K562 (cell line): ENCODE measurements around the gene CCL27. TPM values are rescaled to one million over a fixed set of nuclear protein-coding genes. Genes with fewer than 3 reads are reported as not detected.

ENCODE experiments used
- CEBPB ChIP-seq: fragments of 450-650 bp; IDR thresholded peaks from 2 replicates; pipeline ENCODE4 v1.6.1; 2016; ENCODE audit warnings: missing genetic modification characterization, missing compliant biosample characterization
- CEBPZ ChIP-seq: fragments of 150-350 bp; IDR thresholded peaks from 2 replicates; pipeline ENCODE4 v1.6.1; 2014; ENCODE audit warnings: low read depth, mild to moderate bottlenecking, low read length, borderline replicate concordance
- EP400 ChIP-seq: fragments of 450-650 bp; IDR thresholded peaks from 2 replicates; pipeline ENCODE4 v1.6.1; 2017; ENCODE audit warnings: antibody characterized with exemption, mild to moderate bottlenecking, moderate library complexity
- FOS ChIP-seq: IDR thresholded peaks from 3 replicates; pipeline ENCODE4 v1.6.1; 2011; ENCODE audit not compliant: insufficient read length; ENCODE audit errors: extremely low read depth
- HDAC3 ChIP-seq: fragments of 450-650 bp; IDR thresholded peaks from 2 replicates; pipeline ENCODE4 v1.6.1; 2018; ENCODE audit warnings: borderline replicate concordance, mild to moderate bottlenecking, moderate library complexity; ENCODE audit not compliant: partially characterized antibody
- HES1 ChIP-seq: fragments of 450-650 bp; IDR thresholded peaks from 2 replicates; pipeline ENCODE4 v1.6.1; 2016; ENCODE audit warnings: low read depth, mild to moderate bottlenecking, moderate library complexity
- MBD2 ChIP-seq: sonication (generic); IDR thresholded peaks from 2 replicates; pipeline ENCODE4 v1.6.1; 2016; ENCODE audit warnings: low read depth, borderline replicate concordance
- NFYB ChIP-seq: IDR thresholded peaks from 2 replicates; pipeline ENCODE4 v1.6.1; 2011; ENCODE audit warnings: mild to moderate bottlenecking, moderate library complexity; ENCODE audit not compliant: insufficient read length; ENCODE audit errors: extremely low read depth
- RBM25 ChIP-seq: fragments of 200-400 bp; formaldehyde crosslinking; IDR thresholded peaks from 2 replicates; pipeline ENCODE4 v1.6.1; 2018; ENCODE audit warnings: low read length, low read depth, moderate library complexity; ENCODE audit not compliant: severe bottlenecking
- RCOR1 ChIP-seq, 2 experiments: IDR thresholded peaks; 2 replicates each; pipeline ENCODE4 v1.6.1; 2012; ENCODE audit warnings: low read depth in 2 of 2, low read length in 2 of 2, borderline replicate concordance in 1 of 2, improper control_type of control experiment in 1 of 2
- ZNF407 ChIP-seq: fragments of 450-650 bp; IDR thresholded peaks from 2 replicates; pipeline ENCODE4 v1.6.1; 2016; ENCODE audit warnings: low read depth
- polyA plus RNA-seq, 8 experiments: library from polyadenylated mRNA; depleted of rRNA in 4 of 8; stranded (reverse) in 5 of 8; unstranded in 3 of 8; fragments of >200 nt; fragmentation: Nextera tagmentation in 2 of 8; fragmentation: Illumina TruSeq in 1 of 8; extraction: Ambion mirVana in 2 of 8; extraction: Trizol in 1 of 8; gene quantifications; 2 replicates each; pipeline versions ENCODE4 v1.2.1 to v1.2.3, GENCODE V29; 2011 to 2014; ENCODE audit warnings: inconsistent platforms in 1 of 8, missing spikeins in 1 of 8
- total RNA-seq, 7 experiments: library from RNA; depleted of rRNA in 6 of 7; stranded (reverse); fragments of >200 nt in 6 of 7; fragmentation: Illumina TruSeq in 2 of 7; extraction: Trizol in 2 of 7; gene quantifications; 2 replicates each; pipeline versions ENCODE4 v1.2.1 to v1.2.3, GENCODE V29; 2011 to 2021; ENCODE audit warnings: low replicate concordance in 1 of 7

CCL27 gene
- total and polyA plus RNA-seq, 9 of the 15 experiments (the other 6 are each of a cell fraction or from before 2014, with no cell fraction given), result 0.10 to 0.53 (median 0.27) TPM; not detected in 5

GRCh38 chr9:34620061-34620994 is 42.1 kb downstream of the CCL27 start, which contains the start of gene DCTN3 (continued):
- TF ChIP-seq FOS (peak; percentile 50), CEBPB (tag) (no peak), MBD2 (no peak), RCOR1 (IDR thresholded peaks at IDR 0.05; ENCODE audit: borderline replicate concordance in 1 of 2, low read depth in 2 of 2, low read length in 2 of 2) (peak in 1 of 2 experiments; percentile 61; a peak in 1 of 4 replicates), ZNF407 (no peak), NFYB (peak; percentile 62), HDAC3 (no peak), EP400 (peak; percentile 22; the same call in 1 of the 2 replicates), CEBPZ (peak; percentile 39; the same call in 1 of the 2 replicates), RBM25 (peak; percentile 33), HES1 (no peak)
- TF ChIP-seq, all 486 proteins: peak for 51
